Peyer's patch (tissue), 4 donors: ENCODE results near the gene GPC5.

Experiments
- CTCF ChIP-seq, 6 experiments: fragments of 450-650 bp in 4 of 6; fragments of 200-600 bp in 2 of 6; sonication (generic) in 1 of 6; IDR thresholded peaks; one replicate each; pipeline ENCODE4 v1.5.1; 2017 to 2019; ENCODE audit warnings: antibody characterized with exemption in 6 of 6, mild to moderate bottlenecking in 3 of 6, moderate library complexity in 1 of 6
- POLR2A ChIP-seq, 2 donors: fragments of 450-650 bp; IDR thresholded peaks; one replicate each; pipeline ENCODE4 v1.5.1; 2017; ENCODE audit warnings: antibody characterized with exemption in 2 of 2, mild to moderate bottlenecking in 2 of 2, moderate library complexity in 2 of 2

GRCh38 chr13:92320323-92320722 lies 921.9 kb downstream of the GPC5 start:
- TF ChIP-seq CTCF (IDR thresholded peaks at IDR 0.05) (no peak), POLR2A (IDR thresholded peaks at IDR 0.05) (no peak)
